Left renal pelvis (tissue), 4 donors: Measurements from ENCODE around the gene ZNF777. TPM values are rescaled to one million over a fixed set of nuclear protein-coding genes. Genes with fewer than 3 reads are reported as not detected.
"Not testable (repeated sequence)": the region's sequence is repeated elsewhere in the genome, so short reads cannot be mapped to it uniquely, and the experiment has no call there.

Experiments used
- DNase-seq, 4 donors: peaks; one replicate each; pipeline ENCODE4 v3.0.0-alpha.2; 2013; ENCODE audit warnings: low read depth in 4 of 4, low spot score in 3 of 4
- polyA plus RNA-seq, 4 donors: library from polyadenylated mRNA; unstranded; fragments of 120-200 nt; gene quantifications; one replicate each; pipeline ENCODE4 v1.2.1, GENCODE V29; 2013; ENCODE audit not compliant: insufficient read length in 4 of 4

Gene ZNF777
- polyA plus RNA-seq, 4 donors: 13.6 to 16.3 (median 14.1) TPM

- DNase-seq: no peak
Observed at GRCh38 chr7:149455175-149455950, 5.5 kb downstream of the ZNF777 start.

- DNase-seq: no peak
Observed at GRCh38 chr7:149454750-149455149, 6.1 kb downstream of the ZNF777 start.

- no peak for DNase-seq
Observed at GRCh38 chr7:149454006-149454405, 6.9 kb downstream of the ZNF777 start.

- no peak for DNase-seq
Observed at GRCh38 chr7:149450821-149451220, 10.0 kb downstream of the ZNF777 start.

DNA sequence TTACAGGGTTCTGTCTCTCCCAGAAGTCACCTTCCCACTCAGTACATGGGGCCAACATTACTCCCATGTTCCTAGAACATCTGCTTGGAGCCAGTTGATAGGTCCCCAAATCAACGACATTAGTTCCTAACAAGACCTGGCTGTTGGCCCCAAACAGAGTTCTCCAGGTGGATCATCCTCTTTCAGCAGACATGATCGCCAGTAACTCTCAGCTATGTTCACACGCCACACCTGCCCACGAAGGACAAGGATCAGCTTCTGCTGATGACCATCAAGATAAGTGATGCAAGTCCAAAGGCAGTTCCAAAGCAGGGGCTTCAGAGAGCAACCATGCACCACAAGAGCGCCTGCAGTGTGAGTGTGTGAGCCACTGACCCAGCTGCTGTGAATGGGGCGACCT lies 11.0 kb downstream of the ZNF777 start:
- no peak for DNase-seq

DNA sequence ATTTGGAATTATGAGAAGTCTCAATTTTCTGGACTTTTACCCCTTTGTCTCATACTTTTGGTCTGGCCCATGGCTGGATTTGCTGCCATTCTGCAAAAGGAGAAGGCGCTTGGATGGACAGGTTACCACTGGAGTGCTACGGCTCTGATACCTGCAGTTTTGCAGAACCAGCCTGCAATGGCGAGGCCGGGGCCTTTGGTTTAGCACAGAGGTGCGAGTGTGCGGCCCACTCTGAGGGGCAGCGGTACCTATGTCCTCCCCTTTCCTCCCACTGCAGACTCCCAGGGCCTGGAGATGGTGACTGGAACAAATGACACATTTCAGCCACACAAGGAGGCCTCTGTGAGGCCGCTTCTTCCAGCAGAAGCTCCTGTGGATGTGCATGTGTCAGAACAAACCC lies 11.9 kb downstream of the ZNF777 start:
- no peak for DNase-seq

DNA sequence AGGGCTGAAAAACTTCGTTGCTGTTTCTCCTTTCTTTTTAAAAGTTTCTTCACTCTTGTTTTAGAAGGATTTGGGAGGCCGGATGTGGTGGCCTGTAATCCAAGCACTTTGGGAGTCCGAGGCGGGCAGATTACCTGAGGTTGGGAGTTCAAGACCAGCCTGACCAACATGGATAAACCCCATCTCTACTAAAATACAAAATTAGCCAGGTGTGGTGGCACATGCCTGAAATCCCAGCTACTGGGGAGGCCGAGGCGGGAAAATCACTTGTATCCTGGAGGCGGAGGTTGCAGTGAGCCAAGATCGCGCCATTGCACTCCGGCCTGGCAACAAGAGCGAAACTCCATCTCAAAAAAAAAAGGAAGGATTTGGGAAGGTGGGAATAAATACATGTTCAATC lies 14.8 kb downstream of the ZNF777 start:
- DNase-seq: not testable (repeated sequence)

DNA sequence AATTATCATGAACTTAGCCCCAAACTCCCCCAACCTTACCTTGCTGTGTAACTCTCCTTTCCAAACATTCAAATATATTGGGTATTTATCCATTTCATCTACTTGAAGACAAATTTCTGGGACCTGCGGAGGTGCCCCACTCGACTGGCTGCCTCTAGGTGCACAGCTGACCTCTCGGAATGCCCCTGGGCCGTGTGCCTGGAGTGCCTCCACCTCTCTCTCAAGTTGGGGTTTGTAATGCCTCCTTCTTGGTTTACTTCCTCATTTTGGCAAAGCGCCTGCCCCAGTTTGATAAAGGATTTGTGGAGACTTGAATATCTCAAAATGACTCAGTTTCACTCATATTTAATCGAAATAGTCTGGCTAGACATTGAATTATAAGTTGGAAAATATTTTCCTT lies 16.6 kb downstream of the ZNF777 start:
- DNase-seq: no peak

DNA sequence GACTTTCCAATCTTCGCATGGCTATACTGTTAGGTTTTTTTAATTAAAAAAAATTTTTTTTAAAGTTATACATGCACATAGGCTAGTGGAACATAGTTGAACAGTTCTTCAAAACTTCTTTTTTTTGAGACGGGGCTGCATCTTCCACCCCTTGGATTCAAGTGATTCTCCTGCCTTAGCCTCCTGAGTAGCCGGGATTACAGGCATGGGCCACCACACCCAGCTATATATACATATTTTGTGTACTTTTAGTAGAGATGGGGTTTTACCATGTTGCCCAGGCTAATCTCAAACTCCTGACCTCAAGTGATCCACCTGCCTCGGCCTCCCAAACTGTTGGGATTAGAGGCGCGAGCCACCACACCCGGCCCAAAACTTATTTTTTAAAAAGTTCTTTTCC lies 17.3 kb downstream of the ZNF777 start:
- DNase-seq: no peak

- no peak for DNase-seq
Observed at GRCh38 chr7:149442924-149443323, 17.9 kb downstream of the ZNF777 start.

- no peak for DNase-seq
Observed at GRCh38 chr7:149440222-149440621, 20.6 kb downstream of the ZNF777 start.

DNA sequence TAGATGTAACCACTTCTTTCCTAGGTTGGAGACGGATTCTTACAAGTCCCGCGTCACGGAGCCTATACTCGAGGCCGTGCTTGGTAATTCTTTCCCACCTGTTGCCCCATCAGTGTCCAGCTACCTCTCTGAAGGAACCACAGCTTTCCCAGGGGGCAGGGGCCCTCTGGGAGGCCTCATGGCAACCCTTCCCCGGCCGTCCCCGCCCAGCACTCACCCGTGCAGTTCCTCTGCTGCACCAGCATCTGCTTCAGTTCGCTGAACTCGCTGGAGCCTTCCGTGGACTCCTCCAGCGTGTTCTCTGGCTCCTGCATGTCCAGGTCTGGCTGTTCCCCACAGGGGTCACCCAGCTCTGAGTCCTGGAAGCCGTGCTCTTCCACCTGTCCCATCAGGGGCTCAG lies 24.5 kb downstream of the ZNF777 start:
- DNase-seq: no peak

- no peak for DNase-seq
Observed at GRCh38 chr7:149433124-149433523, 27.7 kb downstream of the ZNF777 start.

GRCh38 chr7:149432121-149432691 lies 28.7 kb downstream of the ZNF777 start:
- no peak for DNase-seq

DNA sequence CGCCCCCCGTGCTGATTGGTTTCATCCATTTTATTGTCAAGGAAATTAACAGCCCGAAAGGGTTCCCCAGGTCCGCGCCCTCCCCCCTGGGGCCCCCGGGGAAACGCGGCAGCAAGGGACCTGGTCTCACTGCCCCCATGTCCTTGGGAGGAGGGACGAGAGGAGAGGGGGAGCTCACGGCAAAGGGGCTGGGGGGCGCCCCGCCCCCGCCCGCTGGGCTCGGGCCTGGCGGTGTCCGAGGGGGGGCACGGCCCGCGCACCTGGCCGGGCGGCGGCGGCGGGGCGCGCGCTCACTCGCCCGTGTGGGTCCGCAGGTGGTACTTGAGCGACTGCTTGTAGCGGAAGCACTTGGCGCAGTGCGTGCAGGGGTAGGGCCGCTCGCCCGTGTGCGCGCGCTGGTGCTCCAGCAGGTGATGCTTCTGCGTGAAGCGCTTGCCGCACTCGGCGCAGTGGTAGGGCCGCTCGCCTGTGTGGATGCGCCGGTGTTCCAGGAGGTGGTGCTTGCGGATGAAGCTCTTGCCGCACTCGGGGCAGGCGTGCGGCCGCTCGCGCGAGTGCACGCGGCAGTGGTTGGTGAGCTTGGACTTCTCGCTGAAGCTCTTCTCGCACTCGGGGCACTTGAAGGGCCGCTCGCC lies 29.3 kb downstream of the ZNF777 start:
- no peak for DNase-seq

DNA sequence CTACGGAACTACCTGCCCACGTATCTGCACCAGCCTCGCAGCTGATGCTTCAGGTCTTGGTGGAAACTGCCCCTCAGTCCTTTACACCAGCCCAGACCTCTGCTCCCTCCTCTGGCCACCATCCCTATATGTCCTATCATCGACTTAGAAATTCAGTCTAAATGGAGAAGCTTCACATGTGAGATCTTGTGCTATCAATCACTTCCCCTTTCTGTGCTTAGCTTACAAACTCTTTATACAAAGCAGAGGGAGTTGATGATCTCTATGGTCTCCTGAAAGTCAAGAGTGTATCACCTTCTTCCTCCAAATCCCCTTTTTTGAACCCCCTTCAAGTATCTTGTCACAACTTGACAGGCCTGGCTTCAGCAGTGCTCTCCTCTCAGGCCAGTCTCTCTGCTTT lies 30.7 kb downstream of the ZNF777 start:
- no peak for DNase-seq

- DNase-seq: no peak
Observed at GRCh38 chr7:149427893-149428292, 33.0 kb downstream of the ZNF777 start.

DNA sequence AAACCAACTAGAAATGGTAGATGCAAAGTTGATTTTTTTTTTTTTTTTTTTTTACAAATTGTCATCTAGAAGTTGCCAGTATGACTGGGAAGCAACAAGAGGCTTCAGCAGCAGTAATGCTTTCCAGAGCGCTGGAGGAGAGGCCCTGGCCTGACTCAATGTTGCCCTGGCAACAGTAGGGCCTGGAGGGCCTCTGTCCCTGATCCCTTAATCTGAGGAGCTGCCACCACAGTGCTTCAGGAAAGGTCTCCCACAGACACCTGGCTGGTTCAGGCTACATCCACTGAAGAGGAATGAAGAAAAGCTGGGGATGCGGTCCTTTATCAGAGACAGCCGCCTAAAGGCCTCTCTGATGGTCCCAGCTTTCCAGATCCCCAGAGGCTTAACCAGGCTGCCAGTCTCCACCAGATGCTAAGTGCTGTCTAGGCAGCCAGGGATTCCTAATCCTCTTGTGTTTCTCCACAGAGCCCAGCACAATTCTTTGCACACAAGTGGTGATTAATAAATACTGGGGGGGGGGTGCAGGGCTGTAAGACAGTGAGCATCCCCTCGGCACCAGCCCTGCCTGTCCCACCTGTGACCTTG lies 33.7 kb downstream of the ZNF777 start:
- DNase-seq: no peak

GRCh38 chr7:149423449-149424110 lies 37.3 kb downstream of the ZNF777 start:
- DNase-seq: no peak

GRCh38 chr7:149422914-149423301 lies 38.0 kb downstream of the ZNF777 start:
- no peak for DNase-seq
